Stimulated activated CD8-positive, alpha-beta memory T cell treated with anti-CD3 and anti-CD28 coated beads, Interleukin-2, amount 100 ng/mL, for 48 hours (primary cell): ENCODE data around the gene RAPGEF3.

ENCODE experiments used
- DNase-seq, 2 donors: peaks; one replicate each; pipeline ENCODE4 v3.0.0-alpha.2; 2020; ENCODE audit warnings: low read depth in 2 of 2

RAPGEF3 gene

GRCh38 chr12:47698055-47698454, 60.6 kb downstream of the RAPGEF3 start:
- DNase-seq: no peak

GRCh38 chr12:47689215-47689614, 69.5 kb downstream of the RAPGEF3 start:
- DNase-seq: no peak

GRCh38 chr12:47687636-47688035, 71.0 kb downstream of the RAPGEF3 start:
- DNase-seq: no peak

- no peak for DNase-seq
Observed at GRCh38 chr12:47686645-47687240, 71.9 kb downstream of the RAPGEF3 start.
